BLaER1 (cell line): Measurements from ENCODE around the gene PIGU.

Source experiments
- H3K27ac ChIP-seq: shearing (Covaris generic); formaldehyde crosslinking; 2 replicates; pipeline ENCODE4 v1.8.1; 2022
- H3K27me3 ChIP-seq: shearing (Covaris generic); formaldehyde crosslinking; 2 replicates; pipeline ENCODE4 v1.8.1; 2022
- H3K36me3 ChIP-seq: shearing (Covaris generic); formaldehyde crosslinking; 2 replicates; pipeline ENCODE4 v1.8.1; 2022
- H3K4me1 ChIP-seq: shearing (Covaris generic); formaldehyde crosslinking; 2 replicates; pipeline ENCODE4 v1.8.1; 2022
- H3K4me2 ChIP-seq: shearing (Covaris generic); formaldehyde crosslinking; 2 replicates; pipeline ENCODE4 v1.8.1; 2022
- H3K4me3 ChIP-seq: shearing (Covaris generic); formaldehyde crosslinking; 2 replicates; pipeline ENCODE4 v1.8.1; 2022
- H3K9ac ChIP-seq: shearing (Covaris generic); formaldehyde crosslinking; 2 replicates; pipeline ENCODE4 v1.8.1; 2022
- H3K9me3 ChIP-seq: shearing (Covaris generic); formaldehyde crosslinking; 2 replicates; pipeline ENCODE4 v1.8.1; 2022
- H4K20me1 ChIP-seq: shearing (Covaris generic); formaldehyde crosslinking; 2 replicates; pipeline ENCODE4 v1.8.1; 2022
- Cebpa-rat ChIP-seq: shearing (Covaris generic); IDR thresholded peaks from 2 replicates; pipeline ENCODE4 v1.8.1; 2022

The PIGU gene

GRCh38 chr20:34574426-34574825, 102.5 kb downstream of the PIGU start:
- Histone ChIP-seq H3K4me3 (no peak overlapping the region), H4K20me1 (no peaks in the 10 kb centered on the region), H3K9me3 (no peaks in the 10 kb centered on the region), H3K9ac (no peak overlapping the region), H3K4me1 (peaks cover 13% of the 10 kb centered on the region), H3K4me2 (no peak overlapping the region), H3K27ac (no peak overlapping the region), H3K36me3 (peaks cover 64% of the 10 kb centered on the region), H3K27me3 (no peaks in the 10 kb centered on the region)
- no peak for TF ChIP-seq Cebpa-rat

GRCh38 chr20:34573541-34574300, 103.2 kb downstream of the PIGU start:
- Histone ChIP-seq H4K20me1 (no peaks in the 10 kb centered on the region), H3K4me2 (no peak overlapping the region), H3K9me3 (no peaks in the 10 kb centered on the region), H3K36me3 (peaks cover 69% of the 10 kb centered on the region), H3K9ac (no peak overlapping the region), H3K4me3 (no peak overlapping the region), H3K4me1 (peaks cover 12% of the 10 kb centered on the region), H3K27ac (no peak overlapping the region), H3K27me3 (no peaks in the 10 kb centered on the region)
- no peak for TF ChIP-seq Cebpa-rat

- no peak overlapping the region for H3K27ac ChIP-seq
- peaks cover 7% of the 10 kb centered on the region for H3K4me1 ChIP-seq
- H3K4me3 ChIP-seq = no peak overlapping the region
- no peak overlapping the region for H3K9ac ChIP-seq
- no peak overlapping the region for H3K4me2 ChIP-seq
- no peaks in the 10 kb centered on the region for H3K27me3 ChIP-seq
- H3K9me3 ChIP-seq = no peaks in the 10 kb centered on the region
- TF ChIP-seq Cebpa-rat = no peak
- peaks cover 78% of the 10 kb centered on the region for H3K36me3 ChIP-seq
- no peaks in the 10 kb centered on the region for H4K20me1 ChIP-seq
Observed at GRCh38 chr20:34571753-34572152, 105.1 kb downstream of the PIGU start.

- no peak for TF ChIP-seq Cebpa-rat
- Histone ChIP-seq H3K9ac (no peak overlapping the region), H3K4me2 (no peak overlapping the region), H3K4me1 (peaks cover 7% of the 10 kb centered on the region), H3K27ac (no peak overlapping the region), H3K4me3 (no peak overlapping the region), H4K20me1 (no peaks in the 10 kb centered on the region), H3K9me3 (no peaks in the 10 kb centered on the region), H3K36me3 (peaks cover 86% of the 10 kb centered on the region), H3K27me3 (no peaks in the 10 kb centered on the region)
Observed at GRCh38 chr20:34570859-34571306, 106.0 kb downstream of the PIGU start.

DNA sequence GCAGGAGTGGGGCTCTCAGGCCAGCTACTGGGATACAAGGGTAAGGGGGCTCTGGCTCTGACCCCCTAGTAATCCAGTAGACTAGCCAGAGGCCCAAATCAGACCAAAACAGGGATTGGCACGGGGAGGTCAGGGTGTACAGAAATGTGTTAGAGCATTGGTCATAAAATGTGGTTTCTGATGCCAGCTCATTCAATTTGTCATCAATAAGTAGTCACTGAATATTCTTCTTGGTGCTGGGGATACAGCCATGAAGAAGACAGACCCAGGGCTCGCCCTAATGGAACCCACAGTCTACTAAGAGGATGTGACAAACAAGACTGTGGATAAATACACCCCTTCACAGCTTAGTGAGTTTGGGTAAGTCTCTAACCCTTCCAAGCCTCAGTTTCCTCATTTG, 107.3 kb downstream of the PIGU start:
- Histone ChIP-seq H3K27ac (no peak overlapping the region), H3K9me3 (no peaks in the 10 kb centered on the region), H3K4me3 (no peak overlapping the region), H3K9ac (no peak overlapping the region), H3K4me1 (peaks cover 7% of the 10 kb centered on the region), H3K27me3 (no peaks in the 10 kb centered on the region), H3K4me2 (no peak overlapping the region), H4K20me1 (no peaks in the 10 kb centered on the region), H3K36me3 (peaks cover 85% of the 10 kb centered on the region)
- no peak for TF ChIP-seq Cebpa-rat

- TF ChIP-seq Cebpa-rat = no peak
- no peak overlapping the region for H3K4me3 ChIP-seq
- no peak overlapping the region for H3K9ac ChIP-seq
- no peak overlapping the region for H3K4me2 ChIP-seq
- H3K27me3 ChIP-seq = no peaks in the 10 kb centered on the region
- peaks cover 7% of the 10 kb centered on the region for H3K4me1 ChIP-seq
- no peaks in the 10 kb centered on the region for H3K9me3 ChIP-seq
- H4K20me1 ChIP-seq = no peaks in the 10 kb centered on the region
- H3K36me3 ChIP-seq = peaks cover 71% of the 10 kb centered on the region
- H3K27ac ChIP-seq = no peak overlapping the region
Observed at GRCh38 chr20:34567892-34568865, 108.7 kb downstream of the PIGU start.

- Histone ChIP-seq H3K4me2 (no peak overlapping the region), H3K4me3 (no peak overlapping the region), H3K27me3 (no peaks in the 10 kb centered on the region), H4K20me1 (0 out of 2 replicates have a peak, but pooled peaks cover 6% of the 10 kb centered on the region), H3K36me3 (peaks cover 68% of the 10 kb centered on the region), H3K4me1 (peaks cover 7% of the 10 kb centered on the region), H3K27ac (no peak overlapping the region), H3K9me3 (no peaks in the 10 kb centered on the region), H3K9ac (no peak overlapping the region)
- TF ChIP-seq Cebpa-rat = no peak
Observed at GRCh38 chr20:34566978-34567891, 109.7 kb downstream of the PIGU start.

DNA sequence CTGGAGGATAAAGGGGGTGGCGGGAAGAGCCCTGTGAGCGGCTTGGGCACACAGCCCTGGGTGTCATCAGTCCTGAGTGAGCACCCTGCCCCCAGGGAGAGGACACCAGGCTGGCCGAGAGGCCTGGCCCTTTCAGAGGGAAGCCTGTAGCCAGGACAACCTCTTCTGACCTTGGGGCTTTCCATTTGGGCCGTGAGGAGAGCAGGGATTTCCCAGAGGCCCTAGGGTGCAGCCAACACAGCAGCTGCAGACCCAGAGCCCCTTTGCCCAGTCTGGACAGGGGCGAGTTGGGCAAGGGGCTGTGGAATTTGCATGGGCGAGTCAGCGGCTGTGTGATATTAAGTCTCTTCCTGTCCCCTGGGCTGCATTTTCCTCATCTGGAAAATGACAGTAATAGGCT, 112.1 kb downstream of the PIGU start:
- no peak for TF ChIP-seq Cebpa-rat
- Histone ChIP-seq H3K36me3 (peaks cover 70% of the 10 kb centered on the region), H4K20me1 (0 out of 2 replicates have a peak, but pooled peaks cover 7% of the 10 kb centered on the region), H3K27ac (no peak overlapping the region), H3K9ac (no peak overlapping the region), H3K4me2 (no peak overlapping the region), H3K4me3 (no peak overlapping the region), H3K9me3 (no peaks in the 10 kb centered on the region), H3K4me1 (no peaks in the 10 kb centered on the region), H3K27me3 (no peaks in the 10 kb centered on the region)

DNA sequence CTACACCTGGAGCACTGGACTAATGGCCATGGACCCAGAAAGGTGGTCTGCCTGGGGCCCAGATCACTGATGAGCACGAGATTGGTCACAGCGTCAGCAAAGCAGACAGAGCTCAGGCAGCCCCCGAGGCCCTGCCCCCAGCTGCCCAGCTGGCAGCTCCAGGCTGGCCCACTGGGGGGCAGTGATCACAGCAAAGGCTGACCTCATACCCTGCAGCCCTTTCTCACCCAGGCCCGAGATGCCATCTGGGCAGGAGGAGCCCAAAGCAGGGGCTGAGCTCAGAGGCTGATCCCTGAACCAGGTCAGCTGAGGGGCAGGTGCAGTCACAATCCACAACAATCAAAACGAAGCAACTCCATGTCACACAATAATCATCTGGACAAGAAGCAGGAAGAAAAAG, 114.3 kb downstream of the PIGU start:
- peaks cover 54% of the 10 kb centered on the region for H3K36me3 ChIP-seq
- no peaks in the 10 kb centered on the region for H3K9me3 ChIP-seq
- H3K9ac ChIP-seq = no peak overlapping the region
- TF ChIP-seq Cebpa-rat = no peak
- H3K4me2 ChIP-seq = no peak overlapping the region
- no peak overlapping the region for H3K27ac ChIP-seq
- peaks cover 11% of the 10 kb centered on the region; the same call in 1 of the 2 replicates for H3K27me3 ChIP-seq
- H3K4me1 ChIP-seq = no peaks in the 10 kb centered on the region
- H4K20me1 ChIP-seq = 0 out of 2 replicates have a peak, but pooled peaks cover 7% of the 10 kb centered on the region
- H3K4me3 ChIP-seq = no peak overlapping the region
